ENCODE data around the gene SERP1. TPM values are rescaled to one million over a fixed set of nuclear protein-coding genes. Genes with fewer than 3 reads are reported as not detected.
A peak's percentile ranks its signal among the peaks of the same experiment; 100 is the strongest.

Gene SERP1
- total RNA-seq, 1 experiment from 2014 or later, result 180 TPM

- Histone ChIP-seq H3K4me3 (peak overlapping the region; percentile 98), H3K36me3 (peaks cover 60% of the 10 kb centered on the region), H3K27me3 (no peaks in the 10 kb centered on the region), H3K9me3 (no peaks in the 10 kb centered on the region)
- no peak for DNase-seq
These were observed 2.3 kb downstream of the SERP1 start for GRCh38 chr3:150544041-150544440.

- H3K36me3 ChIP-seq, result peaks cover 59% of the 10 kb centered on the region
- no peaks in the 10 kb centered on the region for H3K9me3 ChIP-seq
- no peaks in the 10 kb centered on the region for H3K27me3 ChIP-seq
- no peak overlapping the region for H3K4me3 ChIP-seq
- DNase-seq, result no peak
These were observed 2.8 kb downstream of the SERP1 start for GRCh38 chr3:150543531-150543930.

- Histone ChIP-seq H3K9me3 (no peaks in the 10 kb centered on the region), H3K36me3 (peaks cover 55% of the 10 kb centered on the region), H3K4me3 (no peak overlapping the region), H3K27me3 (no peaks in the 10 kb centered on the region)
- no peak for DNase-seq
These were observed 3.2 kb downstream of the SERP1 start for GRCh38 chr3:150543128-150543527.

GRCh38 chr3:150540991-150541390, 5.3 kb downstream of the SERP1 start:
- DNase-seq, result no peak
- Histone ChIP-seq H3K36me3 (peaks cover 52% of the 10 kb centered on the region), H3K4me3 (no peak overlapping the region), H3K9me3 (no peaks in the 10 kb centered on the region), H3K27me3 (no peaks in the 10 kb centered on the region)

GRCh38 chr3:150540297-150540696, 6.0 kb downstream of the SERP1 start:
- no peak for DNase-seq
- Histone ChIP-seq H3K27me3 (no peaks in the 10 kb centered on the region), H3K4me3 (no peak overlapping the region), H3K36me3 (peaks cover 45% of the 10 kb centered on the region), H3K9me3 (no peaks in the 10 kb centered on the region)

- no peak for DNase-seq
- Histone ChIP-seq H3K36me3 (peaks cover 28% of the 10 kb centered on the region), H3K9me3 (no peaks in the 10 kb centered on the region), H3K27me3 (no peaks in the 10 kb centered on the region), H3K4me3 (no peak overlapping the region)
These were observed 7.7 kb downstream of the SERP1 start for GRCh38 chr3:150538324-150539208.

GRCh38 chr3:150535204-150535603, 11.1 kb downstream of the SERP1 start:
- Histone ChIP-seq H3K9me3 (no peaks in the 10 kb centered on the region), H3K36me3 (no peaks in the 10 kb centered on the region), H3K4me3 (no peak overlapping the region), H3K27me3 (no peaks in the 10 kb centered on the region)
- DNase-seq, result no peak

GRCh38 chr3:150531775-150532174, 14.5 kb downstream of the SERP1 start:
- Histone ChIP-seq H3K36me3 (no peaks in the 10 kb centered on the region), H3K27me3 (no peaks in the 10 kb centered on the region), H3K4me3 (no peak overlapping the region), H3K9me3 (no peaks in the 10 kb centered on the region)
- DNase-seq, result no peak

GRCh38 chr3:150528354-150528797, 17.9 kb downstream of the SERP1 start:
- H3K9me3 ChIP-seq, result no peaks in the 10 kb centered on the region
- DNase-seq, result no peak
- no peaks in the 10 kb centered on the region for H3K27me3 ChIP-seq
- no peak overlapping the region for H3K4me3 ChIP-seq
- no peaks in the 10 kb centered on the region for H3K36me3 ChIP-seq

GRCh38 chr3:150527464-150528255, 18.6 kb downstream of the SERP1 start:
- Histone ChIP-seq H3K4me3 (no peak overlapping the region), H3K9me3 (no peaks in the 10 kb centered on the region), H3K36me3 (no peaks in the 10 kb centered on the region), H3K27me3 (no peaks in the 10 kb centered on the region)
- DNase-seq, result no peak

GRCh38 chr3:150523538-150523937, 22.8 kb downstream of the SERP1 start:
- DNase-seq, result no peak
- no peak overlapping the region for H3K4me3 ChIP-seq
- H3K36me3 ChIP-seq, result no peaks in the 10 kb centered on the region
- no peaks in the 10 kb centered on the region for H3K9me3 ChIP-seq
- no peaks in the 10 kb centered on the region for H3K27me3 ChIP-seq

- Histone ChIP-seq H3K27me3 (no peaks in the 10 kb centered on the region), H3K9me3 (0 out of 2 replicates have a peak, but pooled peaks cover 2% of the 10 kb centered on the region), H3K36me3 (no peaks in the 10 kb centered on the region), H3K4me3 (peak overlapping the region; percentile 49; the same call in 1 of the 2 replicates)
- DNase-seq, result peak; percentile 17
These were observed 24.8 kb downstream of the SERP1 start for GRCh38 chr3:150521463-150521862.

GRCh38 chr3:150520408-150520807, 25.9 kb downstream of the SERP1 start:
- Histone ChIP-seq H3K27me3 (no peaks in the 10 kb centered on the region), H3K36me3 (no peaks in the 10 kb centered on the region), H3K4me3 (peak overlapping the region; percentile 49), H3K9me3 (0 out of 2 replicates have a peak, but pooled peaks cover 2% of the 10 kb centered on the region)
- no peak for DNase-seq

- Histone ChIP-seq H3K36me3 (no peaks in the 10 kb centered on the region), H3K27me3 (no peaks in the 10 kb centered on the region), H3K4me3 (no peak overlapping the region), H3K9me3 (peaks cover 3% of the 10 kb centered on the region; the same call in 1 of the 2 replicates)
- DNase-seq, result no peak
These were observed 27.3 kb downstream of the SERP1 start for GRCh38 chr3:150519026-150519425.

GRCh38 chr3:150515210-150515609, 31.1 kb downstream of the SERP1 start:
- Histone ChIP-seq H3K4me3 (no peak overlapping the region), H3K36me3 (no peaks in the 10 kb centered on the region), H3K9me3 (peaks cover 3% of the 10 kb centered on the region; the same call in 1 of the 2 replicates), H3K27me3 (no peaks in the 10 kb centered on the region)
- DNase-seq, result no peak

GRCh38 chr3:150511122-150511821, 35.0 kb downstream of the SERP1 start:
- no peak for DNase-seq
- no peaks in the 10 kb centered on the region for H3K36me3 ChIP-seq
- H3K27me3 ChIP-seq, result no peaks in the 10 kb centered on the region
- no peak overlapping the region for H3K4me3 ChIP-seq
- H3K9me3 ChIP-seq, result peaks cover 5% of the 10 kb centered on the region; the same call in 1 of the 2 replicates

GRCh38 chr3:150509780-150510179, 36.5 kb downstream of the SERP1 start:
- no peaks in the 10 kb centered on the region for H3K36me3 ChIP-seq
- H3K9me3 ChIP-seq, result peaks cover 4% of the 10 kb centered on the region; the same call in 1 of the 2 replicates
- no peaks in the 10 kb centered on the region for H3K27me3 ChIP-seq
- DNase-seq, result no peak
- H3K4me3 ChIP-seq, result no peak overlapping the region

Data from MG63 (cell line).